HG03354 (cell line): ENCODE results near the gene ZSWIM4.
A peak's percentile ranks its signal among the peaks of the same experiment; 100 is the strongest.

Experiments used
- ATAC-seq: cut with Tn5 transposase; IDR thresholded peaks from one replicate; pipeline ENCODE4 v1.9.1; 2021; ENCODE audit warnings: mild to moderate bottlenecking; ENCODE audit not compliant: unreplicated experiment, poor library complexity, severe bottlenecking

Gene ZSWIM4

GRCh38 chr19:13830741-13831536 is 35.7 kb downstream of the ZSWIM4 start:
- ATAC-seq = no peak

- ATAC-seq = no peak
Observed at GRCh38 chr19:13831537-13832467, 36.6 kb downstream of the ZSWIM4 start.

GRCh38 chr19:13833330-13834243 is 38.3 kb downstream of the ZSWIM4 start:
- ATAC-seq = peak; percentile 74

- no peak for ATAC-seq
Observed at GRCh38 chr19:13834244-13835069, 39.2 kb downstream of the ZSWIM4 start.

- no peak for ATAC-seq
Observed at GRCh38 chr19:13835791-13836723, 40.8 kb downstream of the ZSWIM4 start.

GRCh38 chr19:13838435-13839129 is 43.3 kb downstream of the ZSWIM4 start:
- ATAC-seq = no peak

- peak; percentile 31 for ATAC-seq
Observed at GRCh38 chr19:13839130-13839937, 44.1 kb downstream of the ZSWIM4 start.

- peak; percentile 4 for ATAC-seq
Observed at GRCh38 chr19:13839938-13840304, 44.7 kb downstream of the ZSWIM4 start.

GRCh38 chr19:13840305-13841085 is 45.3 kb downstream of the ZSWIM4 start:
- ATAC-seq = no peak

GRCh38 chr19:13841086-13841961 is 46.1 kb downstream of the ZSWIM4 start:
- no peak for ATAC-seq

- ATAC-seq = no peak
Observed at GRCh38 chr19:13841962-13842290, 46.7 kb downstream of the ZSWIM4 start.

- ATAC-seq = no peak
Observed at GRCh38 chr19:13842291-13843103, 47.3 kb downstream of the ZSWIM4 start.

- ATAC-seq = no peak
Observed at GRCh38 chr19:13843104-13843921, 48.1 kb downstream of the ZSWIM4 start.
